ENCODE measurements around the gene RFWD3.

DNA sequence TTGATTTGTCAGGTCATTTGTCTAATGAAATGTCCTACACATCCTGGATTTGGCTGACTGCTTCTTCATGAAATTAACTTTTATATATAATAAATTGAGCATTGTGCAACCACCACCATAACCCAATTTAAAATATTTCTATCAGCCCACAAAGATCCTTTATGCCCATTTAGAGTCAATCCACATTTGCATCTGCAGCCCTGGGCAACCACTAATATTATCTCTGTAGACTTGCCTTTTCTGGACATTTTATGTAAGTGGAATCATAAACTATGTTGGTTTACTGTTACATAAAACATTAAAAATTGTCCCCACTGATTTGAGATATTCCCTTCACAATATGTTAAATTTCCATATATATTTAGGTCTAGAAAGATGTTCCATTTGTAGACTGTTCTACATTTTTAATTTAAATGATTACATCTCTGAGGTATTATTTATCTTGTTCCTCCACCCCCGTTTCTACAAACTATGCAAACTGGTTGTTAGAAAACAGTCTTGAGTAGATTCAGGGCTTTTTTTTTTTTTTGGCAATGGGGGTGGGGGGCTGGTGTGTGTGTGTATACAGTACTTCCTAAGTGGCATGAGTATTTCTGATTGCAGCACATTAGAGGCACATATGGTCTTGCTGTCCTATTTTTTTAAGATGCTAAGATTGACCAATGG is 16.7 kb downstream of the RFWD3 start:
- TF ChIP-seq CTCF (IDR thresholded peaks at IDR 0.05) = no peak
- TF ChIP-seq EP300 (IDR thresholded peaks at IDR 0.05) = no peak
- TF ChIP-seq POLR2AphosphoS5 (IDR thresholded peaks at IDR 0.05) = no peak
